ENCODE data around the gene NME3.
"Not testable (repeated sequence)": the region's sequence is repeated elsewhere in the genome, so short reads cannot be mapped to it uniquely, and the experiment has no call there.

Gene NME3

DNA sequence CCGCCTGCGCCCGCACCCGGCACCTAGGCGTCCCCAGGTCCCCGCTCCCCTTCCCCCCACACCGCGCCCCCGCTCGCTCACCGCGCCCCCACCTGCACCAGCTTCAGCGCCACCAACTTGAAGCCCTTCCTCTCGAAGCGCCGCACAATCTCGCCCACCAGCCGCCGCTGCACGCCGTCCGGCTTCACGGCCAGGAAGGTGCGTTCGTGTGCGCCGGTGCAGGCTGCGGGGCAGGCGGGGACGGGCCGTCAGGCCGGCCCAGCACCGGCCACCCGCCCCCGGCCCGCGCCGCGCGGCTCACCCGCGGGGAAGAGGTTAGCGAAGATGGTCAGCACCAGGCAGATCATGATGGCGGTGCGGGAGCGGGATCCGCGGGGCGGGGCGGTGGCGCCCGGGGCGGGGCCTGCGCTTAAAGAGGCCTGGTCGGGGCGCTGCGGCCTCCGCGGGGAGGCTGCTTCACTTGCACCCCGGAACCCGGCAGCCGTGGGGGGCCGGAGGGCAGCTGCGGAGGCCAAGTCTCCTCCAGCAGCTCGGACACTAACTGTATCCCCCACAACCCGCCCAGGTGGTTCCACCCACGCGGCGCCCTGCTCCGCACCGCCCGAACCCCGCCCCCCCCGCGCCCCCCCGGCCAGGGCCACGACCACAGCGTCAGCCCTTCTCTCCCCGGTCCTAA is at the start of gene NME3:
NME3 (minus strand) TSS at position 356 of the 676 bp plus-strand sequence; CDS start at position 347, 9 bp downstream.
- DNase-seq (ENCODE audit: low read depth in 2 of 2) = peak; percentile 63 to 75

DNA sequence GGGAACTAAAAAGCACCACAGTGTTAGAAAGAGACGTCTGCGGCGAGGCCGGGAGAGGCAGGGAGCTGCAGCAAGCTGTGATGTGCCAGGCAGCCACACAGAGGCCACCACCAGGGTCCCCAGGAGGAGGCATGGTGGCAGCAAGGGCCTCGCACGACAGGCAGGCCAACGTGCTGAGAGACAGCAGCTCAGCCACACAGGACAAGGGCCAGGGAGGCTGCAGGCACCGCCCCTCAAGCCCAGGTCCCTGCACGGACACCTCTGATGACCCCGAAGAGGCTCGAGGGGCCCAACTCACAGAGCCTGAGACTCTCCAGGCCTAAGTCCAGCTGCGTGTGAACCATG is 49.6 kb upstream of the NME3 start:
- DNase-seq (ENCODE audit: low read depth in 2 of 2) = no peak

GRCh38 chr16:1820096-1820945 is 49.0 kb upstream of the NME3 start:
- no peak for DNase-seq (ENCODE audit: low read depth in 2 of 2)

- no peak for DNase-seq (ENCODE audit: low read depth in 2 of 2)
Measured at GRCh38 chr16:1819611-1820010, 48.3 kb upstream of the NME3 start.

GRCh38 chr16:1818873-1819525 is 47.7 kb upstream of the NME3 start:
- DNase-seq (ENCODE audit: low read depth in 2 of 2) = no peak

- no peak for DNase-seq (ENCODE audit: low read depth in 2 of 2)
Measured at GRCh38 chr16:1818204-1818872, 47.0 kb upstream of the NME3 start.

GRCh38 chr16:1817716-1818115 is 46.4 kb upstream of the NME3 start:
- DNase-seq (ENCODE audit: low read depth in 2 of 2) = no peak

DNA sequence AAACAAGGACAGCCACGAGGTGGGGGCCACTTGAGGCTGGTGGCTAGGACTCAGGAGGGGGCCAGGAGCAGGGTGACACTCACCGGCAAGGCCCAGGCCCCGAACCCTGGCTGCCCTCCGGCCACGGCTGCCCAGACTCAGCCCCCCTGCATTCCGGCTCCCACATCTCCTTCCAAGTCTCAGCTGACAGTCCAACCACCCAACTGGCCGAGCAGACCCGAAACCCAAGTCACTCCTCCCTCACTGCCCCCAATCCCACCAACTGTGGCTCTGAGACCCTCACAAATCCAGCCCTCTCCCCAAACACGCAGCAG is 45.9 kb upstream of the NME3 start:
- DNase-seq (ENCODE audit: low read depth in 2 of 2) = no peak

DNA sequence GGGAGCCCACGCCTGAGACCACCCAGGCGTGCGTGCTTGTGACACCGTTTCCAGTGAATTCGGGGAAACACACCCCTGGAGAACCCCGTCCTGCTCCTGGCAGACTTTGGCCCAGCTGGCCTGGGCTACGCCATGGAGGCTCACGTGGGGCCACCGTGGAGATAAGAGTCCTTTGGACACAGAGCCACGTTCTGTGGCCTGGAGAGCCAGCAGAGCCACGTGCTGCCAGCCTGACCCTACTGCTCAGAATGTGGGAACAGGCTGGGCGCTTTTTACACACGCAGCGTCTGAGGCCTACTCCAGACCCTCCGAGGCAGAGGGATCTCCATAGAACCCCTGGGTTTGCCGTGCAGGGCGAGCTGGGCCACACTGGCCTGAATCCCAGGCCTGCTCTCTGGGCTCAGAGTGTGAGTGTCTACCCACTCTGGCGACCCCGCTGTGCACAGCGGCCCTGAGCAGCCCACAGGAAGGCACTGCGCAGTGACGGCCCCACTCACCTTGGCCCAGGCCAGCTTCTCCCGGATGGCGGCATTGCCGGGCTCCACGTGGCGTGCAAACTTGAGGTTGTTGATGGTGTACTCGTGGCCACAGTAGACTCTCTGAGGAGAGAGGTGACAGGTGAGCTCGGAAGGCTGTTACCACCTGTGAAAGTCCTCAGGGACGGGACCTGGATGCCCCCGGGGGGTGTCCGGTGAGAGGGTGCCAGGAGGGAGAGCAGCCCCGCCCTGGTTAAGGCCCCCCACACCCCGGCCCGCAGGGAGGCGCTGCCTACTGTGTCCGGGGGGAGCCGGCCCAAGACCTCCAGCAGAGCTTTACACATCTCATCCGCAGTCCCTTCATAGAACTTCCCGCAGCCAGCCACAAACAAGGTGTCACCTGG is 45.3 kb upstream of the NME3 start:
- DNase-seq (ENCODE audit: low read depth in 2 of 2) = no peak

DNA sequence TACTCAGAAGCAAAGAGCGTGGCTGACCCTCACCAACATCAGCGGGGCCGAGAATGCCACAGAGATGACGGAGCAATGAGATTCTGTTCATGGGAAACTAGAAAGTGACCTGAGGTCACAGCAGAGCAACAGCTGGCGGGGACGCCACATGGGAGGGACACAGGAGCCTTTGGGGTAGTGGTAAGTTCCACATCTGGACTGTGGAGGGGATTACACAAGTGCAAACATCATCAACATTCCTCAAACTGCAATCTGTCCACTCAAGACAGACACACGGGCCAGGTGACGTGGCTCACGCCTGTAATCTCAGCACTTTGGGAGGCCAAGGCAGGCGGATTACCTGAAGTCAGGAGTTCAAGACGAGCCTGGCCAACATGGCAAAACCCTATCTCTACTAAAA is 44.1 kb upstream of the NME3 start:
- no peak for DNase-seq (ENCODE audit: low read depth in 2 of 2)

DNA sequence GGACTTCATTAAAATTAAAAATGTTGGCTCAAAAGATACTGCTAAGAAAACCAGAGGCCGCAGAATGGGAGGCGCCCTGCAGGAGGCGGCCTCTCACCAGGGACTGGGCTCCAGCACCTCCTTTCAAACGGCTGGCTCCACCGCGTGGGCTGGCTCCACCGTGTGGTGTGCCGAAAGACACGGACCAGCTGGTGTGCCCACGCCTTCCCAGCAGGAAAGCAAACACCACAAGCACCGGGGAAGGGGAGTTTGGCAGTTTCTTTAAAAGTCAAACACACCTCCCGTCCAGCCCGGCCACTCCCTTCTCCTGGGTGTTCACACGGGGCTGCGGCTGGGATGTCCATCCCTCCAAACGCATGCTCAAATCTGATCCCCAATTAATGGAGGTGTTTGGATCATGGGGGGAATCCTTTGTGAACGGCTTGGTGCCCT is 41.4 kb upstream of the NME3 start:
- peak; percentile 47 to 60 for DNase-seq (ENCODE audit: low read depth in 2 of 2)

DNA sequence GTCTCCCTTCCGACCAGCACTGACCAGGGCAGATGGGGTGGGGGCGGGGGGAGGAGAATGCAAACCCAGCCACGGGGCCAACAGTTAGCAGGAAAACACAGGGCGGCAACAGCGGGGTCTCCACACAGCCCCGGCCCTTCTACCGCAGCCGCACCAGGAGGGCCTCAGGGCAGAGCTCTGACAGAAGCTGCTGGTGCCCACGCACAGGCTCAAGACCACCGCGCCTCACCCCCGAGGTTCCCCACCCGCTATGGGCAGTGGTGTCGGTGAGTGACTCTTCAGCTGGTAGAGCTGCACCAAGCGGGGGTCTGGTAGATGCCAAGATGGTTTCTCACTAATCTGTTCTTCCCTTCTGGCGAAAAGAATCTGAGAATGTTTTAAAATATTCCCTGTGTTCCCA is 39.2 kb upstream of the NME3 start:
- no peak for DNase-seq (ENCODE audit: low read depth in 2 of 2)

GRCh38 chr16:1810106-1810505 is 38.8 kb upstream of the NME3 start:
- DNase-seq (ENCODE audit: low read depth in 2 of 2) = no peak

GRCh38 chr16:1809281-1809801 is 38.0 kb upstream of the NME3 start:
- DNase-seq (ENCODE audit: low read depth in 2 of 2) = no peak

- no peak for DNase-seq (ENCODE audit: low read depth in 2 of 2)
Measured at GRCh38 chr16:1808691-1809090, 37.3 kb upstream of the NME3 start.

GRCh38 chr16:1807626-1808025 is 36.3 kb upstream of the NME3 start:
- no peak for DNase-seq (ENCODE audit: low read depth in 2 of 2)

GRCh38 chr16:1800701-1801100 is 29.4 kb upstream of the NME3 start:
- no peak for DNase-seq (ENCODE audit: low read depth in 2 of 2)

- not testable (repeated sequence) for DNase-seq (ENCODE audit: low read depth in 2 of 2)
Measured at GRCh38 chr16:1799263-1799662, 27.9 kb upstream of the NME3 start.

GRCh38 chr16:1794908-1795666 is 23.7 kb upstream of the NME3 start:
- DNase-seq (ENCODE audit: low read depth in 2 of 2) = no peak

- DNase-seq (ENCODE audit: low read depth in 2 of 2) = no peak
Measured at GRCh38 chr16:1794221-1794871, 23.0 kb upstream of the NME3 start.
